Panc1 (cell line): Measurements from ENCODE around the gene HDGFL2. TPM values are rescaled to one million over a fixed set of nuclear protein-coding genes. Genes with fewer than 3 reads are reported as not detected.

Experiments used
- ATAC-seq: fragments of 200-7000 bp; cut with Tn5 transposase; 2 replicates; pipeline ENCODE4 v1.9.1; 2020; ENCODE audit warnings: mild to moderate bottlenecking, moderate library complexity
- BruUV-seq: library from RNA; stranded (reverse); fragments of 400-500 nt; replicated peaks from 2 replicates; lab custom pipeline; 2021; lab: Mats Ljungman, UMichigan
- CTCF ChIA-PET: fragments of 300-600 bp; sonication (Branson Sonifier 250); formaldehyde crosslinking; loops from one replicate; lab custom pipeline; 2022; ENCODE audit warnings: antibody characterized with exemption; lab: Charles Lee
- POLR2A ChIA-PET: fragments of 300-600 bp; sonication (Branson Sonifier 250); formaldehyde crosslinking; loops from one replicate; lab custom pipeline; 2022; ENCODE audit warnings: antibody characterized with exemption; lab: Charles Lee
- DNase-seq: peaks from one replicate; pipeline ENCODE4 v3.0.0-alpha.2; 2010; ENCODE audit warnings: low read depth, low spot score
- H3K27ac ChIP-seq: 2 replicates; pipeline ENCODE4 v1.5.1; 2011; ENCODE audit warnings: mild to moderate bottlenecking, low read length, inconsistent platforms
- H3K27me3 ChIP-seq: fragments of 200-500 bp; sonication (Bioruptor generic); 2 replicates; pipeline ENCODE4 v1.6.0; 2014; ENCODE audit warnings: low read length, inconsistent platforms; ENCODE audit not compliant: control insufficient read depth, insufficient read depth
- H3K36me3 ChIP-seq: fragments of 200-500 bp; sonication (Bioruptor generic); 2 replicates; pipeline ENCODE4 v1.5.1; 2014; ENCODE audit warnings: inconsistent platforms, mild to moderate bottlenecking, low read length, moderate library complexity; ENCODE audit not compliant: control insufficient read depth, insufficient read depth
- H3K4me1 ChIP-seq: 2 replicates; pipeline ENCODE4 v1.5.1; 2011; ENCODE audit warnings: inconsistent platforms, mild to moderate bottlenecking, low read length, moderate library complexity; ENCODE audit not compliant: control insufficient read depth, insufficient read depth
- H3K4me3 ChIP-seq, 2 experiments: 2 replicates each; pipeline ENCODE4 v1.5.1; 2011 to 2012; ENCODE audit warnings: low read depth in 2 of 2, low read length in 2 of 2, mild to moderate bottlenecking in 2 of 2, inconsistent platforms in 1 of 2, moderate library complexity in 1 of 2
- H3K9me3 ChIP-seq: fragments of 200-500 bp; sonication (Bioruptor generic); 2 replicates; pipeline ENCODE4 v1.5.1; 2014; ENCODE audit warnings: low read depth, mild to moderate bottlenecking, inconsistent platforms, low read length, moderate library complexity; ENCODE audit not compliant: control insufficient read depth, insufficient read depth
- CTCF ChIP-seq: fragments of 450-650 bp; IDR thresholded peaks from 2 replicates; pipeline ENCODE4 v1.5.1; 2017; ENCODE audit warnings: mild to moderate bottlenecking
- POLR2AphosphoS5 ChIP-seq: IDR thresholded peaks from 2 replicates; pipeline ENCODE4 v1.6.1; 2012; ENCODE audit warnings: mild to moderate bottlenecking, low read depth, low read length, moderate library complexity
- REST ChIP-seq, 2 experiments: IDR thresholded peaks; 2 replicates each; pipeline ENCODE4 v1.6.1; 2011 to 2012; ENCODE audit warnings: low read depth in 2 of 2, control low read depth in 1 of 2, low read length in 1 of 2, mild to moderate bottlenecking in 1 of 2, moderate library complexity in 1 of 2; ENCODE audit not compliant: insufficient read depth in 1 of 2
- SIN3A ChIP-seq: IDR thresholded peaks from 2 replicates; pipeline ENCODE4 v1.6.1; 2012; ENCODE audit warnings: low read depth, mild to moderate bottlenecking, low read length, moderate library complexity, borderline replicate concordance; ENCODE audit not compliant: insufficient read depth
- TCF7L2 ChIP-seq: IDR thresholded peaks from 2 replicates; pipeline ENCODE4 v1.6.1; 2011; ENCODE audit warnings: mild to moderate bottlenecking, low read depth, low read length, inconsistent platforms
- in situ Hi-C: cut with HindIII; loops from 2 replicates; pipeline ENCODE4 v1.10.0; 2016; ENCODE audit warnings: low sequenced_read_pairs, low pct_unique_long_range_greater_than_20kb
- intact Hi-C: fragments of 100-400 bp; cut with micrococcal nuclease; formaldehyde crosslinking; loops from one replicate; pipeline ENCODE4 v1.10.0; 2022; ENCODE audit not compliant: unreplicated experiment
- total RNA-seq: library from RNA; stranded (reverse); gene quantifications from one replicate; pipeline ENCODE4 v1.2.1, GENCODE V29; 2021; ENCODE audit not compliant: unreplicated experiment

HDGFL2 gene
- total RNA-seq, 1 experiment from 2014 or later = 56.9 TPM

- in situ Hi-C loops (no loop called here), intact Hi-C loops (no loop called here)
- no peaks in the 10 kb centered on the region for H3K27me3 ChIP-seq
- H3K27ac ChIP-seq = no peak overlapping the region
- H3K4me1 ChIP-seq = no peaks in the 10 kb centered on the region
- TF ChIP-seq CTCF (no peak), POLR2AphosphoS5 (no peak), SIN3A (no peak), TCF7L2 (no peak), REST (IDR thresholded peaks at IDR 0.05; ENCODE audit: insufficient read depth in 1 of 2, low read depth in 2 of 2, low read length in 1 of 2) (no peak)
- ChIA-PET CTCF (no interaction called here), POLR2A (no interaction called here)
- H3K36me3 ChIP-seq = no peaks in the 10 kb centered on the region
- DNase-seq (no peak), ATAC-seq (no peak)
- H3K9me3 ChIP-seq = no peaks in the 10 kb centered on the region
- H3K4me3 ChIP-seq = no peak overlapping the region
- BruUV-seq = no TSS peak
Measured at GRCh38 chr19:4447327-4448146, 24.6 kb upstream of the HDGFL2 start.

- no peaks in the 10 kb centered on the region for H3K4me1 ChIP-seq
- BruUV-seq = no TSS peak
- H3K27ac ChIP-seq = no peak overlapping the region
- in situ Hi-C loops (no loop called here), intact Hi-C loops (no loop called here)
- no peaks in the 10 kb centered on the region for H3K9me3 ChIP-seq
- H3K4me3 ChIP-seq = no peak overlapping the region
- no peak for DNase-seq
- TF ChIP-seq SIN3A (no peak), TCF7L2 (no peak), POLR2AphosphoS5 (no peak), REST (IDR thresholded peaks at IDR 0.05; ENCODE audit: insufficient read depth in 1 of 2, low read depth in 2 of 2, low read length in 1 of 2) (no peak), CTCF (no peak)
- H3K27me3 ChIP-seq = no peaks in the 10 kb centered on the region
- ATAC-seq = no peak
- CTCF ChIA-PET = interaction anchor here (0.5 kb wide), 1 partner anchor 14 kb away, joined by 3 read pairs; no protein-coding TSS in a partner anchor
- POLR2A ChIA-PET = no interaction called here
- no peaks in the 10 kb centered on the region for H3K36me3 ChIP-seq
Measured at GRCh38 chr19:4448147-4448985, 23.7 kb upstream of the HDGFL2 start.
